Articular chondrocyte of knee joint (primary cell): Measurements from ENCODE around the gene CALN1. TPM values are rescaled to one million over a fixed set of nuclear protein-coding genes. Genes with fewer than 3 reads are reported as not detected.

Source experiments
- small RNA-seq: library from RNA; depleted of rRNA; stranded (forward); fragments of <200 nt; gene quantifications from one replicate; pipeline ENCODE3, GENCODE V24; 2012
- total RNA-seq: library from RNA; depleted of rRNA; stranded (reverse); fragments of >200 nt; gene quantifications from 2 replicates; pipeline ENCODE4 v1.2.3, GENCODE V29; 2012

CALN1 gene
- not detected in 2 replicates for total RNA-seq

GRCh38 chr7:72412121-72412618, at the start of gene CALN1:
Gene CALN1, minus strand, starts transcription at chr7:72412338.

Small RNAs within 50 kb of the gene (small RNA-seq; reads per million reads assigned to genes)
- gene AC005011.1 (not detected), gene RNA5SP232 (not detected)
